ENCODE results near the gene AATK.

GRCh38 chr17:81128774-81129173 lies 37.2 kb downstream of the AATK start:
- TF ChIP-seq CTCF (IDR thresholded peaks at IDR 0.05) (no peak), POLR2AphosphoS5 (IDR thresholded peaks at IDR 0.05) (no peak), EP300 (IDR thresholded peaks at IDR 0.05) (no peak), POLR2A (IDR thresholded peaks at IDR 0.05) (no peak)

All from upper lobe of left lung (tissue), 4 donors.